HepG2 (cell line): ENCODE data around the gene CTNND2. TPM values are rescaled to one million over a fixed set of nuclear protein-coding genes. Genes with fewer than 3 reads are reported as not detected.

Experiments used
- ATAC-seq: fragments of 200-7000 bp; cut with Tn5 transposase; 3 replicates; pipeline ENCODE4 v1.9.1; 2020; ENCODE audit warnings: mild to moderate bottlenecking, moderate library complexity
- BruUV-seq: library from RNA; stranded (reverse); fragments of 400-500 nt; replicated peaks from 2 replicates; lab custom pipeline; 2021; lab: Mats Ljungman, UMichigan
- CTCF ChIA-PET: fragments of 300-600 bp; formaldehyde crosslinking; extraction: SDS; loops from one replicate; lab custom pipeline; 2021; ENCODE audit warnings: low total read pairs, inconsistent platforms, low intra/inter-chr PET ratio; lab: Yijun Ruan, JAX
- POLR2A ChIA-PET: fragments of 350-600 bp; sonication (Branson Sonifier 250); formaldehyde crosslinking; loops from one replicate; lab custom pipeline; 2020; ENCODE audit warnings: antibody characterized with exemption, inconsistent platforms; lab: Yijun Ruan, JAX
- DNase-seq: peaks from one replicate; pipeline ENCODE4 v3.0.0-alpha.2; 2015; ENCODE audit warnings: low spot score
- FAIRE-seq: peaks from 3 replicates; lab custom pipeline; 2011; peaks lifted over from hg19 to GRCh38; lab: Jason Lieb, UNC
- H2AFZ ChIP-seq: one replicate; pipeline ENCODE4 v1.6.1; 2011; ENCODE audit warnings: low read length, inconsistent platforms
- H3K27ac ChIP-seq: fragments of 300-600 bp; 3 replicates; pipeline ENCODE4 v1.8.0; 2011; ENCODE audit warnings: mixed run types, mild to moderate bottlenecking, mixed read lengths, low read length, inconsistent platforms; ENCODE audit not compliant: insufficient read depth; ENCODE audit errors: extremely low read length
- H3K27me3 ChIP-seq, 2 experiments: fragments of 200-600 bp in 1 of 2; 2 replicates in 1 of 2; 3 replicates in 1 of 2; pipeline versions ENCODE4 v1.6.0 to v1.8.0; 2011; ENCODE audit warnings: low read length in 2 of 2, mild to moderate bottlenecking in 2 of 2, moderate library complexity in 2 of 2, inconsistent platforms in 1 of 2; ENCODE audit not compliant: insufficient read depth in 2 of 2, control insufficient read depth in 1 of 2
- H3K36me3 ChIP-seq, 2 experiments: fragments of 200-600 bp in 1 of 2; replicated peaks in 1 of 2; 2 replicates in 1 of 2; 3 replicates in 1 of 2; pipeline versions ENCODE4 v1.5.1 to v1.8.0; 2011; ENCODE audit warnings: low read length in 2 of 2, inconsistent platforms in 1 of 2; ENCODE audit not compliant: insufficient read depth in 2 of 2, control insufficient read depth in 1 of 2
- H3K4me1 ChIP-seq: 2 replicates; pipeline ENCODE4 v1.5.1; 2012; ENCODE audit warnings: low read length, inconsistent platforms; ENCODE audit not compliant: insufficient read depth
- H3K4me2 ChIP-seq: 2 replicates; pipeline ENCODE4 v1.6.0; 2011; ENCODE audit warnings: low read depth, low read length, inconsistent platforms
- H3K4me3 ChIP-seq, 3 experiments: fragments of 200-600 bp in 1 of 3; sonication (generic), shearing (Covaris generic) in 1 of 3; replicated peaks in 1 of 3; 2 replicates each; pipeline ENCODE4 v1.5.1; 2011 to 2016; ENCODE audit warnings: low read length in 3 of 3, inconsistent platforms in 2 of 3, low read depth in 2 of 3, mild to moderate bottlenecking in 2 of 3, control low read depth in 1 of 3, mixed read lengths in 1 of 3; ENCODE audit not compliant: insufficient read depth in 1 of 3
- H3K79me2 ChIP-seq: one replicate; pipeline ENCODE4 v1.6.1; 2011; ENCODE audit warnings: low read length, inconsistent platforms; ENCODE audit not compliant: insufficient read depth
- H3K9ac ChIP-seq: 2 replicates; pipeline ENCODE4 v1.6.0; 2011; ENCODE audit warnings: mild to moderate bottlenecking, low read depth, low read length, inconsistent platforms; ENCODE audit not compliant: insufficient read depth
- H3K9me3 ChIP-seq: 2 replicates; pipeline ENCODE4 v1.5.1; 2012; ENCODE audit warnings: mild to moderate bottlenecking, low read length
- H4K20me1 ChIP-seq: 2 replicates; pipeline ENCODE4 v1.6.0; 2011; ENCODE audit warnings: inconsistent platforms, mild to moderate bottlenecking, low read length, moderate library complexity; ENCODE audit not compliant: insufficient read depth
- AKNA ChIP-seq: sonication (generic); formaldehyde crosslinking; IDR thresholded peaks from 2 replicates; pipeline ENCODE4 v1.4.0; 2020; ENCODE audit warnings: missing genetic modification reagents, borderline replicate concordance
- CENPBD1 ChIP-seq: sonication (generic); formaldehyde crosslinking; IDR thresholded peaks from 2 replicates; pipeline ENCODE4 v1.8.0; 2022; ENCODE audit warnings: missing genetic modification reagents, low read depth, mild to moderate bottlenecking, borderline replicate concordance
- CENPT ChIP-seq: sonication (generic); formaldehyde crosslinking; IDR thresholded peaks from 2 replicates; pipeline ENCODE4 v1.8.0; 2022; ENCODE audit warnings: low read depth, mild to moderate bottlenecking, moderate library complexity, missing genetic modification reagents
- CERS6 ChIP-seq: sonication (generic); formaldehyde crosslinking; IDR thresholded peaks from 2 replicates; pipeline ENCODE4 v1.5.0; 2020; ENCODE audit warnings: missing genetic modification reagents
- ERF ChIP-seq: IDR thresholded peaks from 2 replicates; pipeline ENCODE4 v1.6.1; 2018; ENCODE audit warnings: missing biosample characterization, missing genetic modification reagents
- GPN1 ChIP-seq: sonication (generic); formaldehyde crosslinking; IDR thresholded peaks from 2 replicates; pipeline ENCODE4 v1.5.1; 2020; ENCODE audit warnings: missing genetic modification reagents, borderline replicate concordance
- GTF3A ChIP-seq: sonication (generic); formaldehyde crosslinking; conservative IDR thresholded peaks from 2 replicates; pipeline ENCODE4 v1.4.0; 2020; ENCODE audit warnings: mild to moderate bottlenecking, missing genetic modification reagents
- JUN ChIP-seq: sonication (generic); formaldehyde crosslinking; IDR thresholded peaks from 2 replicates; pipeline ENCODE4 v1.4.0; 2020; ENCODE audit warnings: mild to moderate bottlenecking, missing genetic modification reagents
- KLF9 ChIP-seq: IDR thresholded peaks from 2 replicates; pipeline ENCODE4 v1.6.1; 2016; ENCODE audit warnings: low read depth
- MXI1 ChIP-seq: IDR thresholded peaks from 3 replicates; pipeline ENCODE4 v1.6.1; 2012; ENCODE audit warnings: low read depth, low read length, inconsistent platforms, borderline replicate concordance
- NPAS2 ChIP-seq: sonication (generic); formaldehyde crosslinking; IDR thresholded peaks from 2 replicates; pipeline ENCODE4 v1.8.0; 2022; ENCODE audit warnings: mild to moderate bottlenecking, missing genetic modification reagents, borderline replicate concordance
- RBM22 ChIP-seq: fragments of 200-400 bp; formaldehyde crosslinking; optimal IDR thresholded peaks from 2 replicates; pipeline ENCODE3; 2017; ENCODE audit warnings: mild to moderate bottlenecking, low read length, moderate library complexity
- SATB2 ChIP-seq: sonication (generic); formaldehyde crosslinking; IDR thresholded peaks from 2 replicates; pipeline ENCODE4 v1.5.0; 2020; ENCODE audit warnings: missing genetic modification reagents
- TP53 ChIP-seq: sonication (generic); formaldehyde crosslinking; conservative IDR thresholded peaks from 2 replicates; pipeline ENCODE4 v1.4.0; 2020; ENCODE audit warnings: missing genetic modification reagents
- ZNF282 ChIP-seq: fragments of 450-650 bp; IDR thresholded peaks from 2 replicates; pipeline ENCODE4 v1.6.1; 2018; ENCODE audit not compliant: partially characterized antibody
- ZNF629 ChIP-seq: sonication (generic); formaldehyde crosslinking; conservative IDR thresholded peaks from 2 replicates; pipeline ENCODE4 v1.5.0; 2020; ENCODE audit warnings: missing genetic modification reagents
- ZNF652 ChIP-seq: IDR thresholded peaks from 2 replicates; pipeline ENCODE4 v1.6.1; 2016; ENCODE audit warnings: low read depth, borderline replicate concordance
- ZNF749 ChIP-seq: sonication (generic); formaldehyde crosslinking; IDR thresholded peaks from 2 replicates; pipeline ENCODE4 v1.8.0; 2022; ENCODE audit warnings: mild to moderate bottlenecking, missing genetic modification reagents, moderate library complexity, borderline replicate concordance
- ZNF790 ChIP-seq: sonication (generic); formaldehyde crosslinking; IDR thresholded peaks from 2 replicates; pipeline ENCODE4 v1.8.0; 2022; ENCODE audit warnings: missing genetic modification reagents, mild to moderate bottlenecking, borderline replicate concordance
- WGBS: methylation state at CpG from one replicate; pipeline ENCODE4 v1.1.6; 2017; ENCODE audit warnings: low lambda C conversion rate; 5-methylcytosine and 5-hydroxymethylcytosine counted together
- in situ Hi-C: cut with HindIII; loops from 2 replicates; pipeline ENCODE4 v1.10.0; 2017; ENCODE audit warnings: low pct_unique_long_range_greater_than_20kb; ENCODE audit not compliant: extremely low pct_ligation_motif_present
- intact Hi-C: fragments of 100-400 bp; cut with micrococcal nuclease; formaldehyde crosslinking; loops from one replicate; pipeline ENCODE4 v1.10.0; 2022; ENCODE audit not compliant: unreplicated experiment
- polyA plus RNA-seq, 8 experiments: library from polyadenylated mRNA; depleted of rRNA in 3 of 8; stranded (reverse) in 7 of 8; unstranded in 1 of 8; fragments of >200 nt; fragmentation: Illumina TruSeq in 4 of 8; extraction: Trizol in 4 of 8; gene quantifications; 2 replicates each; pipeline versions ENCODE4 v1.2.1 to v1.2.3, GENCODE V29; 2011 to 2016; ENCODE audit warnings: low read depth in 4 of 8, missing spikeins in 1 of 8, mixed read lengths in 1 of 8; ENCODE audit not compliant: insufficient read depth in 1 of 8
- total RNA-seq, 5 experiments: library from RNA; depleted of rRNA; stranded (reverse); fragments of >200 nt; fragmentation: Illumina TruSeq; extraction: Trizol; gene quantifications; 2 replicates each; pipeline ENCODE4 v1.2.3, GENCODE V29; 2016; ENCODE audit warnings: low read depth in 1 of 5

Gene CTNND2
- total and polyA plus RNA-seq, 2 of the 13 experiments (the other 11 are each of a cell fraction or from before 2014, with no cell fraction given) = not detected

GRCh38 chr5:11482011-11482410 lies 422.2 kb downstream of the CTNND2 start:
- ChIA-PET POLR2A (no interaction called here), CTCF (no interaction called here)
- no peak overlapping the region for H3K4me3 ChIP-seq
- TF ChIP-seq ZNF652 = no peak
- TF ChIP-seq JUN (CRISPR knock-in tag) = no peak
- no peak for TF ChIP-seq RBM22
- TF ChIP-seq CENPT (CRISPR knock-in tag) = no peak
- TF ChIP-seq ZNF790 (CRISPR knock-in tag) = no peak
- no peak for TF ChIP-seq ZNF749 (CRISPR knock-in tag)
- no peak for TF ChIP-seq ERF (CRISPR knock-in tag)
- no peak for TF ChIP-seq AKNA (CRISPR knock-in tag)
- TF ChIP-seq GTF3A (CRISPR knock-in tag) = no peak
- no peak for TF ChIP-seq CERS6 (CRISPR knock-in tag)
- no peak for TF ChIP-seq SATB2 (CRISPR knock-in tag)
- TF ChIP-seq GPN1 (CRISPR knock-in tag) = no peak
- no peak for TF ChIP-seq CENPBD1 (CRISPR knock-in tag)
- no peak for TF ChIP-seq ZNF629 (CRISPR knock-in tag)
- no peak for TF ChIP-seq TP53 (CRISPR knock-in tag)
- no peak for TF ChIP-seq NPAS2
- no peak for TF ChIP-seq KLF9 (CRISPR knock-in tag)
- TF ChIP-seq MXI1 = no peak
- no peak for TF ChIP-seq ZNF282
- ATAC-seq (no peak), FAIRE-seq (no peak), DNase-seq (no peak)
- H3K79me2 ChIP-seq = no peaks in the 10 kb centered on the region
- H2AFZ ChIP-seq = no peak overlapping the region
- H4K20me1 ChIP-seq = no peaks in the 10 kb centered on the region
- no TSS peak for BruUV-seq
- H3K27ac ChIP-seq = no peak overlapping the region
- no peak overlapping the region for H3K9ac ChIP-seq
- 11% methylated on average over 4 of the region's 4 CpGs for WGBS
- H3K9me3 ChIP-seq = no peaks in the 10 kb centered on the region
- H3K4me1 ChIP-seq = no peaks in the 10 kb centered on the region
- in situ Hi-C loops (no loop called here), intact Hi-C loops (no loop called here)
- no peak overlapping the region for H3K4me2 ChIP-seq
- H3K36me3 ChIP-seq = no peaks in the 10 kb centered on the region
- 0 out of 5 replicates have a peak, but pooled peaks cover 0 to 3% of the 10 kb centered on the region in 2 experiments for H3K27me3 ChIP-seq
